ENCODE data around the gene VPREB3.
"Not testable (repeated sequence)": the region's sequence is repeated elsewhere in the genome, so short reads cannot be mapped to it uniquely, and the experiment has no call there.

VPREB3 gene

GRCh38 chr22:23763954-23764353 is 9.7 kb upstream of the VPREB3 start:
- DNase-seq, result no peak

- no peak for DNase-seq
Observed at GRCh38 chr22:23763579-23763945, 9.3 kb upstream of the VPREB3 start.

- no peak for DNase-seq
Observed at GRCh38 chr22:23762842-23763578, 8.8 kb upstream of the VPREB3 start, which contains the start of gene C22orf15. TSS of gene C22orf15 (plus strand) at chr22:23762990. CDS start at chr22:23763307, 317 bp downstream.

- no peak for DNase-seq
Observed at GRCh38 chr22:23760056-23760455, 5.8 kb upstream of the VPREB3 start.

GRCh38 chr22:23759566-23759965 is 5.3 kb upstream of the VPREB3 start:
- no peak for DNase-seq

GRCh38 chr22:23756891-23757290 is 2.7 kb upstream of the VPREB3 start:
- no peak for DNase-seq

GRCh38 chr22:23755711-23756110 is 1.5 kb upstream of the VPREB3 start:
- no peak for DNase-seq

- DNase-seq, result no peak
Observed at GRCh38 chr22:23754980-23755636, 883 bp upstream of the VPREB3 start.

GRCh38 chr22:23753385-23753784 is 840 bp downstream of the VPREB3 start:
- no peak for DNase-seq

GRCh38 chr22:23752750-23753149 is 1.5 kb downstream of the VPREB3 start:
- DNase-seq, result no peak

GRCh38 chr22:23752090-23752691 is 2.0 kb downstream of the VPREB3 start:
- peak; percentile 35 for DNase-seq

GRCh38 chr22:23751441-23751996 is 2.7 kb downstream of the VPREB3 start:
- DNase-seq, result no peak

- peak; percentile 56 for DNase-seq
Observed at GRCh38 chr22:23750714-23751440, 3.3 kb downstream of the VPREB3 start, which contains the start of gene ZNF70. TSS of gene ZNF70 (minus strand) at chr22:23751112. CDS start at chr22:23745140, 5,972 bp downstream.

GRCh38 chr22:23750367-23750713 is 3.9 kb downstream of the VPREB3 start:
- DNase-seq, result no peak

- no peak for DNase-seq
Observed at GRCh38 chr22:23749841-23750301, 4.4 kb downstream of the VPREB3 start.

- DNase-seq, result no peak
Observed at GRCh38 chr22:23745791-23746190, 8.4 kb downstream of the VPREB3 start.

- no peak for DNase-seq
Observed at GRCh38 chr22:23744485-23744884, 9.7 kb downstream of the VPREB3 start.

- no peak for DNase-seq
Observed at GRCh38 chr22:23744001-23744400, 10.2 kb downstream of the VPREB3 start.

- no peak for DNase-seq
Observed at GRCh38 chr22:23743303-23743705, 10.9 kb downstream of the VPREB3 start.

- no peak for DNase-seq
Observed at GRCh38 chr22:23742505-23743264, 11.5 kb downstream of the VPREB3 start.

GRCh38 chr22:23737696-23738095 is 16.5 kb downstream of the VPREB3 start:
- no peak for DNase-seq

- DNase-seq, result not testable (repeated sequence)
Observed at GRCh38 chr22:23728108-23728507, 26.1 kb downstream of the VPREB3 start.
